SK-N-DZ (cell line): ENCODE data around the gene CTTN.
A peak's percentile ranks its signal among the peaks of the same experiment; 100 is the strongest.

ENCODE experiments used
- DNase-seq: peaks from one replicate; pipeline ENCODE4 v3.0.0-alpha.2; 2015; ENCODE audit warnings: low spot score

Gene CTTN

DNA sequence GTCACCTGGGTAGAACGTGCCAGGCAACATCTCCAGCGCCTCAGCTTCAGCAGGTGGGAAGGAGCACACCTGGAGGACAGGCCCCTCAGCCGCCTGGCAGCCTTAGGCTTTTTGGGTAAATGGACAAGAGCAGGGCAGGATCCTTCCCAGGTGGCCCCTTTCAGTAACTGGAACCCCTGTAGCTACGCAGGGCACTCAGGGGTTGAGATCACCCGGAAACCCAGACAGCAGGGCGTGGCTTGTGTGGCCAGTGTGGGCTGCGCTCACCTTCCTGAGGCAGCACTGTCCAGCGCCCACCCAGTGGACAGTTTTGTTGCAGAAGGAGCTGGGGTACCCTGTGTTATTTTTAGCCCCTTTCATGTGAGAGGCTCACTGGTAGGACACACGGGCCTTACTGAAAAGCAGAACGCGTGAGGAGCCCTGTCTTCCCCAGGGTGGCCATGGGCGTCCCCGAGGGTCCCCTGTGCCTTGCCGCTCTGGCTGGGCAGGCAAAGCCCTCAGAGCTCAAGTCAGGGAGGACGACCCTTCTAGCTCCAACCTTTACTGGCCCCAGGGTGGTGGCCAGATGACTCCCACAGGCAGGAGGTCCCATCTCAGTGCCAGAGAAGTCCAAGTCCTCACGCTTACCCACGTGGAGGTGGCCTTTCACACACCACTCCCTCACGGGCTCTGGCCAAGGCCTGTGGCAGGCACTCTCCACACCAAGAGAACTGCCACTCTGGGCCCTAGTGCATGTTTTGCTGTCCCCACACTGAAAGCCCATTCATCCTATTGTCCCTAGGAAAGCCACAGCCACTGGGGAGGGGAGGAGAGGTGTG is 75.8 kb downstream of the CTTN start:
- no peak for DNase-seq

DNA sequence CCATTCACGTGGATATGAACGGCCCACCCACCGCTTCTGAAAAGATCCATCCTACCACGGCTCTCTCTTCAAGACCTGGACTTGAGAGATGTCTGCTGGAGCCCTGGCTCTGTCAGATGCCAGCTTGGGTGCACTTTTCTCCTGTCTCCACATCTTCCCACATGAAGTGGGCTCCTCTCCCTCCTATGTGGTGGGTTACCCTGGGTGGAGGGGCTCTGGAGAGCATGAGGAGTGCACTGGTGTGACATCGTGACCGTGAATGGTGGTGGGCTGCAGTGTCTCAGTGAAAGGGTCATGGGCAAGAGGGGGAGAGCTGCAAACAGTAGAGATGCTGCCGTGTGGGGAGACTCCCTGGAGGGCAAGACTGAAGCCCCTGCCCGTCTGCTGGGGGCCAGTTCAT is 76.4 kb downstream of the CTTN start:
- DNase-seq: no peak

DNA sequence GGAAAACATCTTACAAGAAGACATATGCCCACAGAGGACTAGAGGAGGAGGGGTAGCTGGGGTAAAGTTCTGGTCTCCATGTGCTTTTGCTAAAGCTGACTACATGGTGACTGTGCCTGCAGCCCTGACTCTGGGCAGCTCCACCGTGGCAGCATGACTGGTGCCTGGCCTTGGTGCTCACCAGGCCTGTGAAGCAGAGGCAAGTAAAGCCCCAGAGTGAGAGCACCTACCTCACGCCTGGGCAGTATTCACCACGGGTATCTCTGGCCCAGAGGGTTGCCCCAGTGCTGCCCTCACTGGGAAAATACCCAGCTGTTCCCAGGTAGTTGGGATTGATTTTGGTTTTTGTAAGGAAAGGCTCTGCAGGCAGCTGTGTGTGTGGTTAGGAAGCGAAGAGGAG is 78.3 kb downstream of the CTTN start:
- no peak for DNase-seq

DNA sequence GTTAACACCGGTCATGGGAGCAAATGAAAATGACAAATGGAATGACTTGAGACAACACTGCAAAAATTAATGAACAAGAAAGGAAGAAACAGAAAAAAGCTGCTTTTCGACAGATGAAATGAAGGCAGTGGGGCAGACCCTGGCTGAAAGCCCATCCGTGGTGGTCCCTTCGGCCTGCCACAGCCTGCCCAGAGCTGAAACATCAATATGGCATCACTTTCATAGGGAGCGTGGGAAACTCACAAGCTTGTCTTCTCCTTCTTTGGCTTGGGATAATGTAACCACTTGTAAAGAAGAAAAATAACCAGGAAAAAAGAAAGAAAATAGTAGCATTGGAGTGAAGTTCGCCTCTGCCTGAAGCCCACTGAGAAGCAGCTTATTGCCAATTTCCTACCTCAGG is 78.8 kb downstream of the CTTN start:
- no peak for DNase-seq

DNA sequence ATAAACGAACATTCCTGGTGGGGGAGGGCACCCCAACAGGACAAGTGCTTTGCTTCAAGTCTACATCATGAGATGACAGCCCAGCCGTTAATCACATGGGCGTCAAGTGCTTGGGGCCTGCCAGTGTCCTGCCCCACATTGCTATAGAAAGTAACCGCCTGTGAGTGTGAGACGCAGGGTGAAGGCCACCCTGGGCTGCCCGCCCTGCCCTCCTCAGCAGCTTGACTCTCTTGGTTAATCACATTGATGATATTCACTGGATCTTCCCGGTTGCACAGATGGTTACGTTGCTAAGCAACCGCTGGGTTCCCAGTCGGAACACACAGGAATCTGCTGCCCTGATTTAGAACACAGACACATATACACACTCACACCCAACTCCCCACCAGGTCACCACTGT is 79.3 kb downstream of the CTTN start:
- DNase-seq: peak; percentile 68

DNA sequence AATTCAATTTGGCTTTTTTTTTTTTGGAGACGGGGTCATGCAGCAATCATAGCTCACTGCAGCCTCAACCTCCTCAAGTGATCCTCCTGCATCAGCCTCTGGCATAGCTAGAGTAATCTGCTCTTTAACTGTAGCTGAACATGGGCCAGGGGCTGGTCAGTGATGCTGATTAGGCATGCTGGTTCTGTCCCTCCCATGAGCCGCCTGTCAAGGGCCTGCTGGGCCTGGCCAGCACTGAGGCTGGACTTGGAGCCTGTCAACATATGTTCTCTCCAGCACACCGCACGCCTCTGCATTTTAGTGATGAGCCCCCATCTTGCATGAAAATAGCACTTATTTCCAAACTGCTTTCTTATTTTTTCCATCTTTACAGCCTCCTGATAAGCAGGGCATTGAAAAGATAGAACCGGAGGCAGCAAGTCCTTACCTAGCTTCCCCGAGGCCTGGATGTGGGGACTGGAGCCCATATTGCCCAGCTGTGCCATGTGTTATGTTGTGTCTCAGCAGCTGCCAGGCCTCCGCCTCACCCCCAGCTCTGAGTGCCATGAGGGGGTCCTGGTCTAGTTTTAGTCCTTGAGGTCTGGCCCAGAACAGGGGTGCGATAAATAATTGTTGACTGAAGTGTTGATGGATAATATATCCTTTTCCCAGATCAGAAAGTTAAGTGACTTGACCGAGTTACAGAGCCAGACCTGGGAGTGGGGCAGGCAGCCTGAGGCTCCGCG is 80.0 kb downstream of the CTTN start:
- DNase-seq: no peak

DNA sequence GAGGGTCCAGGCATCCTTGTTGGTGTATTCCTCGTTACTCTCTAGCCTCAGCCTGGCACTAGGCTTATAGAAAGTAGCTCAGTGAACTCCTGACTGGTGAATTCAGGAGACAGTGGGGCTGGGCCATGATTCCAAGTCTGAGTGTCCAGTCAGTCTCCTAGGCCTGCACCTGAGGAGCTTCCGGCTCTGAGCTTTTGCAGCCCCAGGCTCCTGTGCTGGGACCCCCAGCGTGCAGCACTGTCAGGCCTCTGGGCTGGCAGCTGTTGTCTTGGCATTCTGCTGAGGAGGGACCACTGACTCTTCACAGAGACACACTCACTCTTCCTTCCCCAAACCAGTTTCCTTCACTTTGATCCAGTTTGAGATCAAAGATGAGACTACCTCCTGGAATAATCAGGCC is 82.4 kb downstream of the CTTN start:
- DNase-seq: no peak

DNA sequence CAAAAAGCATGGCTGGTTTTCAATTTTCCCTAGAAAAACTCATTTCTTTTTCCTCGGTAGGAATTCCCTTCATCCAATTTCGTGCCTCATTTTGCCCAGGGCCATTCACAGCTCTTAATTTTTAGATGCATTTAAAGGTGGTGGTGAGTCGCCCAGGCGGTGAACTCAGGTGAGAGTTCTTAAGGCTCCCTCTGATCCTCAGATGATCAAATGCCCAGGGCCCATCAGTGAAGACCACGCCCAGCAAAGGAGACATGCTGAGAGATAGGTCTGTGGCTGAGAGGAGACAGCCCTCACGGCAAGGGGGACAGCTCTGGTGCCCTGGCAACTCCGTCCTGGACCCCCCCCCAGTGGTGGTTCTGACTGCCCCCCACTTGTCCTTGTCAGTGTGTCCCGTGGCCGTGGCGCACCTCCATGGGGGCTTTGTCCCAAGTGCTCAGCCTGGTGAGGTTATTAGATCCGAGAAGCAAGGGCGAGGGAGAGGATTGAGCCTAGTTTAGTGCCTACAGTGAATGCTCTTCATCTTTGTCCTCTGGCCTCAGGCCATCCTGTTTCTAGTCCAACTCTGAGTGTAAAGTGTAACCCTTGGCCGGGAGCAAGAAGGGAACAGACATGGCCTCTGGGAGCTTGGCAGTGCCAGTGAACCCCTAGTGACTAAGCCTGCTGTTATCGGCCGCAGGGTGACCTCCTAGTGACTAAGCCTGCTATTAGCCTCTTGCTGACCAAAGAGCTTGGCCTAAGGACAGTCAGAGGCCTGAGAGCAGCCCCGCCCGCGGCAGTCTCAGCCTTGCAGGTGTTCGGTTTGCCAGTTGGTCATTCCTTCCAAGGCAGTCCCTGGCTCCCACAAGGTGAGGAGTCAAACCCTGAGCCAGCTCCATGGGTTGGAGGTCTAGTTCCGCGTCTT is 83.5 kb downstream of the CTTN start:
- no peak for DNase-seq

DNA sequence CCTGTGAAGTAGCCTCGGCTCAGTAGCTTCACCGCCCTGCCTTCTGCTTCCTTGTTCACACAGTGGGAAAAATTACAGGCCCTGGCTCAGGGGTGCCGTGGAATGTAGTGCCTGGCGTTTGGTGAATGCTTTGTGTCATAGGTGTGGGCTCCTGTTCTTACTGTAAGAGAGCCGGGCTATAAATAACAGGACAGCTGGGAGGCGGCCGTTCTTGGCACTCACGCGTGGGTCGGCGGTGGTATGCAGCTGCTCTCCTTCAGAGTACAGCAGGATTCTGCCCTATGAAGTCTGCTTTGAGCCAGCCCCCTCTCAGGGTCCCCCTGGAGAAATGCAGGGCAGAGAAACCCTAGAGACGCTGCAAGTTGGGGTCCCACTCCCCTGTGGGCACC is 84.2 kb downstream of the CTTN start:
- no peak for DNase-seq

DNA sequence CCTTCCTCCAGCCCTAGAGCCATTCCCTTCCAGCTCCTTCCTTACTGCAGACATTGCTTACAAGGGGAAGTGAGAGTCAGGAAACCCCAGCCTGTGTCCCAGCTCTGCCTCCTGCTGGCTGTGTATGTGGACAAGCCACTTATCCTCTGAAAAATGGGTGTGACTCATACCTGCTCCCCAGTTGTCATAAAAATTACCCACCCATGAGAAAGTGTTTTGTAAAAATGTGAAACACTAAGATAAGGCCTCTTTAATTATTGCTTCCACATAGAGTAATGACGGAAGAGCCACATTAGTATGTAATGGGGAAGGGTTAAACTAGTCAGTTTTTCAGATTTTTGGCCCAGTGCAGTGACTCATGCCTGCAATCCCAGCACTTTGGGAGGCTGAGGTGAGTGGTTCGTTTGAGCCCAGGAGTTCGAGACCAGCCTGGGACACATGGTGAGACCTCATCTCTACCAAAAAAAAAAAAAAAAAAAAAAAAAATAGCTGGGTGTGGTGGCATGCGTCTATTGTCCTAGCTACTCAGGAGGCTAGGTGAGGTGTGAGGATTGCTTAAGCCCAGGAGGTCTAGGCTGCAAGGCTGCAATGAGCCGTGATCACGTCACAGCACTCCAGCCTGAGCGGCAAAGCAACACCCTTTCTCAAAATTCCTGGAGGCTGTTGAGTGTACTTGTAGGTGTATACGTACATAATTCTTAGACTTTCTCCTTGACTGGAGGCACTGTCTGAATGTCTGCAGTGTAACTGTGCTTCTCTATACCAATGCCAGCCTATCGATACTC is 84.9 kb downstream of the CTTN start:
- no peak for DNase-seq

DNA sequence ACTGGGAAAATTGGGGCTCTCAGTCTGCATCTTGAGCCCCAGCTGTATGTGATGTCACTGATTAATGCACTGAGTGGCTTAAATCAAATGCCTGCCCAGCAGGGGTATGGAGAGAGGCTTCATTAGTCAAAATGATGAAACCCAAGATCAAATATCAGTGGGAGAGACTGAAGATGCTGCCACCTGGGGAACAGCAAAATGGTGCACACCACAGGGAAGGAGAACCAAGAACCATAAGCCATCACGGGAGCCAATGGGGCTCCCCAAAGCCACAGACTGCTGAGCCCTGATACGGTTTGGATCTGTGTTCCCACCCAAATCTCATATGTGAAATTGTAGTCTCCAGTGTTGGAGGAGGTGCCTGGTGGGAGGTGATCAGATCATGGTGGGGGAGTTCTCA is 85.6 kb downstream of the CTTN start:
- DNase-seq: no peak

DNA sequence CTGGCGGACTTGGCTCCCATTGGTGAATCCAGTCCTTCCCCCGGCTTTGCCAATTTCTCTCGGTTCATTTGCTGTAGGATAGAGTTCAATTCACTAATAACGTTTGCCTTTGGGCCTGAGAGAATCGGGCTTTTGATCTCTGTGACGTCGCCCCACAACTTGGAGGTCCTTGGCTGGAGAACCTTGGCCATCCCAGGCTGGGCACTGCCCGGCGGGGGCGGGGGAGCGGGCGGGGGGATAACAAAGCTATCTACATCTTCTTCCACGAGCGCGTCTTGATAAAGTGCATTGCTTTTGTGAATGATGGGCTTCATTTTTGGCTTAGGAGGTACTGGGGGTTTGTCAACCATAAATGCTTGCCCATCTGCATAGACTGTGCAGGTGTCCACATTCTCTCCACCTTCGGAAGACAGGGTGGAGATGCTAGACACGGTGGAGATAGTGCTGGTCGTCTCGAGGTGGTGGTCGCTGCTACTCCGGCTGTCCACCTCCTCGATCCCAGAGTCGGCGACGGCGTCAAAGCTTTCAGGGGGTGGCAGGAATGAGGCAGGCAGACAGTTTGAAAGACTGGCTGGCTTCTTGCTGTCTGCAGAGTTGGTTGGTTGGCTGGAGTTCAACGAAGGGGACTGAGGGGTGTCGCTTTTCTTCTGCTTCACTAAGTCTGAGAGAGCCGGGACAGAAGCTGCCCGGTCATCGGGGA is 87.1 kb downstream of the CTTN start:
- no peak for DNase-seq

DNA sequence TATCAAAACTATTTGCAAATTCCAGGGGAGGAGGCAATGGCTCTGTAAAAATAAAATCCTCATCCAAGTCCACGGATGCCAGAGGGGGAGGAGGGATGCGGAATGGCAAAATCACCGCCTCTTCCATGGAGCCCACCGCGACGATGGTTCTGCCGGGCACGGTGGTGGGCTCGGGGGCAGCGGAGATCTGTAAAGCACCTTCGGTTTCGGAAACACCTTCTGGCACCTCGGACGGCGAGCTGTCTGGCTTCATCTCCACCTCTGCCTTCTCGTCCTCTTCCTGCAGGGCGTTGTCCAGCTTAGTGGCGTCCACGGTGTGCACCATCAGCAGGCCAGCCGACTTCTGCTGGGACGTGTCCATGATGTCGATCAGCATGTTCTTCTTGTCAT is 87.7 kb downstream of the CTTN start:
- DNase-seq: no peak
